A673 (cell line): ENCODE measurements around the gene SYNE1. TPM values are rescaled to one million over a fixed set of nuclear protein-coding genes. Genes with fewer than 3 reads are reported as not detected.

Source experiments
- BruUV-seq: library from RNA; stranded (reverse); fragments of 400-500 nt; replicated peaks from 2 replicates; lab custom pipeline; 2021; lab: Mats Ljungman, UMichigan
- CTCF ChIA-PET: fragments of 300-600 bp; sonication (Branson Sonifier 250); formaldehyde crosslinking; loops from one replicate; lab custom pipeline; 2022; ENCODE audit warnings: antibody characterized with exemption; lab: Charles Lee
- POLR2A ChIA-PET: fragments of 300-600 bp; sonication (Branson Sonifier 250); formaldehyde crosslinking; loops from one replicate; lab custom pipeline; 2022; ENCODE audit warnings: antibody characterized with exemption; ENCODE audit not compliant: low non-redundant PET; lab: Charles Lee
- DNase-seq: peaks from one replicate; pipeline ENCODE4 v3.0.0-alpha.2; 2015; ENCODE audit warnings: low spot score
- H3K27ac ChIP-seq: fragments of 200-600 bp; sonication (generic); 2 replicates; pipeline ENCODE4 v1.5.1; 2016; ENCODE audit warnings: mixed run types, low read depth, mild to moderate bottlenecking, mixed read lengths, antibody characterized with exemption, low read length; ENCODE audit not compliant: poor library complexity, severe bottlenecking
- H3K27me3 ChIP-seq: fragments of 200-600 bp; sonication (generic); replicated peaks from 2 replicates; pipeline ENCODE4 v1.6.1; 2017; ENCODE audit warnings: mixed run types, low read depth, mild to moderate bottlenecking, mixed read lengths, antibody characterized with exemption, low read length; ENCODE audit not compliant: insufficient read depth, poor library complexity
- H3K36me3 ChIP-seq: fragments of 200-600 bp; sonication (generic); 2 replicates; pipeline ENCODE4 v1.6.1; 2016; ENCODE audit warnings: mixed run types, mild to moderate bottlenecking, mixed read lengths, antibody characterized with exemption, low read length; ENCODE audit not compliant: insufficient read depth, poor library complexity, severe bottlenecking
- H3K4me1 ChIP-seq: fragments of 200-600 bp; sonication (generic); 2 replicates; pipeline ENCODE4 v1.6.1; 2017; ENCODE audit warnings: mixed run types, mild to moderate bottlenecking, mixed read lengths, antibody characterized with exemption, low read length; ENCODE audit not compliant: insufficient read depth, poor library complexity, severe bottlenecking
- H3K4me3 ChIP-seq: fragments of 200-600 bp; sonication (generic); 2 replicates; pipeline ENCODE4 v1.5.1; 2016; ENCODE audit warnings: low read depth, mixed run types, mild to moderate bottlenecking, mixed read lengths, low read length; ENCODE audit not compliant: poor library complexity, severe bottlenecking
- H3K9me3 ChIP-seq: fragments of 200-600 bp; sonication (generic); 2 replicates; pipeline ENCODE4 v1.6.1; 2016; ENCODE audit warnings: mixed run types, low read depth, mild to moderate bottlenecking, mixed read lengths, antibody characterized with exemption, low read length; ENCODE audit not compliant: poor library complexity, severe bottlenecking
- CTCF ChIP-seq: fragments of 300-800, 200-600 bp; sonication (generic); conservative IDR thresholded peaks from 2 replicates; pipeline ENCODE4 v1.5.1; 2017; ENCODE audit warnings: low read depth, mild to moderate bottlenecking, antibody characterized with exemption, low read length, moderate library complexity, mixed read lengths
- EZH2 ChIP-seq: fragments of 200-600 bp; sonication (generic); IDR thresholded peaks from 2 replicates; pipeline ENCODE4 v1.6.1; 2017; ENCODE audit warnings: borderline replicate concordance, low read depth, mild to moderate bottlenecking, mixed read lengths, antibody characterized with exemption, low read length; ENCODE audit not compliant: poor library complexity, severe bottlenecking
- intact Hi-C: fragments of 100-400 bp; cut with micrococcal nuclease; formaldehyde crosslinking; loops from one replicate; pipeline ENCODE4 v1.10.0; 2022; ENCODE audit not compliant: unreplicated experiment
- total RNA-seq: library from RNA; stranded (reverse); gene quantifications from 2 replicates; pipeline ENCODE4 v1.2.3, GENCODE V29; 2021

Gene SYNE1
- total RNA-seq, 1 experiment from 2014 or later: 12.1 TPM

GRCh38 chr6:152351110-152351509, 286.1 kb downstream of the SYNE1 start:
- Histone ChIP-seq H3K9me3 (no peaks in the 10 kb centered on the region), H3K4me1 (no peaks in the 10 kb centered on the region), H3K4me3 (no peak overlapping the region), H3K36me3 (no peaks in the 10 kb centered on the region), H3K27ac (no peak overlapping the region), H3K27me3 (no peaks in the 10 kb centered on the region)
- TF ChIP-seq CTCF (no peak), EZH2 (no peak)
- BruUV-seq: no TSS peak
- intact Hi-C loops: no loop called here
- POLR2A ChIA-PET: no interaction called here
- CTCF ChIA-PET: no interaction called here
- no peak for DNase-seq

- Histone ChIP-seq H3K9me3 (no peaks in the 10 kb centered on the region), H3K4me1 (no peaks in the 10 kb centered on the region), H3K36me3 (no peaks in the 10 kb centered on the region), H3K27me3 (no peaks in the 10 kb centered on the region), H3K4me3 (no peak overlapping the region), H3K27ac (no peak overlapping the region)
- POLR2A ChIA-PET: interaction anchor here (0.6 kb wide), 1 partner anchor 477 kb away, joined by 8 read pairs; no protein-coding TSS in a partner anchor
- CTCF ChIA-PET: no interaction called here
- TF ChIP-seq CTCF (no peak), EZH2 (no peak)
- BruUV-seq: no TSS peak
- no peak for DNase-seq
- intact Hi-C loops: no loop called here
Observed at GRCh38 chr6:152348116-152348515, 289.0 kb downstream of the SYNE1 start.

DNA sequence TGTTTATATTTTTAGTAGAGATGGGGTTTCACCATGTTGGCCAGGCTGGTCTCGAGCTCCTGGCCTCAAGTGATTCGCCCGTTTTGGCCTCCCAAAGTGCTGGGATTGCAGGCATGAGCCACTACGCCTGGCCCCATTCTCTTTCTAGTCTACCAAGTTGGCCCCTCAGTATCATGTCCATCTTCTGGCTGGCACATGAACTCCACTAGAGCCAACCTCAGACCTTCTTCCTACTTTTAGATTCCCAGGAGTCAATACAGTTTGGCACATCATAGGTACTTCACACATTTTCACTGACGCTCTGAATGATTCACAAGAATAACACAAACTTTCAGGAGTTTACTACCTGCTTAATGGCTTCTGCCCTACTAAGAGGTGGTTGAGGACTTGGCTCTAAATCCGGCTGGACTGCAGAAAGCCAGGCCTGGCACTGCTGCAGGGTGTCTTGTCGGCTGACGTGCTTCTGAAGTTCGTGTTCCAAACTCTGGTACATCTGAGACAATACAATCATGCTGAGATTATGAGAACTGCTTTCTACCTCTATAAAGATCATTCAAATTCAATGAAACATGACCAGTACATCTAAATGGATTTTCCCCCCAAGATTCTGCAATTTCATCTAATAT, 293.3 kb downstream of the SYNE1 start:
- H3K4me1 ChIP-seq: no peaks in the 10 kb centered on the region
- H3K27me3 ChIP-seq: no peaks in the 10 kb centered on the region
- intact Hi-C loops: no loop called here
- H3K27ac ChIP-seq: no peak overlapping the region
- no peak overlapping the region for H3K4me3 ChIP-seq
- H3K9me3 ChIP-seq: no peaks in the 10 kb centered on the region
- ChIA-PET POLR2A (no interaction called here), CTCF (no interaction called here)
- BruUV-seq: no TSS peak
- TF ChIP-seq CTCF (no peak), EZH2 (no peak)
- no peak for DNase-seq
- no peaks in the 10 kb centered on the region for H3K36me3 ChIP-seq
